ENCODE measurements around the gene RHOA. TPM values are rescaled to one million over a fixed set of nuclear protein-coding genes. Genes with fewer than 3 reads are reported as not detected.

RHOA gene
- total RNA-seq, 4 donors from 2014 or later, result 534 to 619 (median 593) TPM

- TF ChIP-seq, protein P1, sequence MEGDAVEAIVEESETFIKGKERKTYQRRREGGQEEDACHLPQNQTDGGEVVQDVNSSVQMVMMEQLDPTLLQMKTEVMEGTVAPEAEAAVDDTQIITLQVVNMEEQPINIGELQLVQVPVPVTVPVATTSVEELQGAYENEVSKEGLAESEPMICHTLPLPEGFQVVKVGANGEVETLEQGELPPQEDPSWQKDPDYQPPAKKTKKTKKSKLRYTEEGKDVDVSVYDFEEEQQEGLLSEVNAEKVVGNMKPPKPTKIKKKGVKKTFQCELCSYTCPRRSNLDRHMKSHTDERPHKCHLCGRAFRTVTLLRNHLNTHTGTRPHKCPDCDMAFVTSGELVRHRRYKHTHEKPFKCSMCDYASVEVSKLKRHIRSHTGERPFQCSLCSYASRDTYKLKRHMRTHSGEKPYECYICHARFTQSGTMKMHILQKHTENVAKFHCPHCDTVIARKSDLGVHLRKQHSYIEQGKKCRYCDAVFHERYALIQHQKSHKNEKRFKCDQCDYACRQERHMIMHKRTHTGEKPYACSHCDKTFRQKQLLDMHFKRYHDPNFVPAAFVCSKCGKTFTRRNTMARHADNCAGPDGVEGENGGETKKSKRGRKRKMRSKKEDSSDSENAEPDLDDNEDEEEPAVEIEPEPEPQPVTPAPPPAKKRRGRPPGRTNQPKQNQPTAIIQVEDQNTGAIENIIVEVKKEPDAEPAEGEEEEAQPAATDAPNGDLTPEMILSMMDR (IDR thresholded peaks at IDR 0.05; ENCODE audit: low read depth), result no peak
Measured at GRCh38 chr3:49417516-49418120, 5.8 kb upstream of the RHOA start.

DNA sequence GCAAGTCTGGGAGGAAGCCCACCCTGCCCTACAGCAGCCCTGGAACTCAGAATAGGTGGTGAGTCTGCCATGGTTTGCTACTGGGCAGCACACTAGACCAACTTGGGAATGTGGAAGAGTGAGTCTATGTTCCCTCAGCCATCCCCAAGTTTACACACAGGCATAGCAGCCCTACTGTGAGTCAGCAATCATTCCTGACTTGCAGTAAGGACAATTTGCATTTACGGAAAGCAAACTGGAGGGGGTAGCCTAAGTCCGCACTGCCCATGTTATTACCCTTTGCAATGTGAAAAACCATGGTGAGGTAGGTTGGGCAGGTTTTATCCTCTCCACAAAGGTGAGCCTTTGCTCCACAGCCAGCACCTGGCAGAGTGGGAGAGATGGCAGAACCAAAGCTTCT lies 5.1 kb upstream of the RHOA start:
- TF ChIP-seq, protein P1 (IDR thresholded peaks at IDR 0.05; ENCODE audit: low read depth), result no peak

DNA sequence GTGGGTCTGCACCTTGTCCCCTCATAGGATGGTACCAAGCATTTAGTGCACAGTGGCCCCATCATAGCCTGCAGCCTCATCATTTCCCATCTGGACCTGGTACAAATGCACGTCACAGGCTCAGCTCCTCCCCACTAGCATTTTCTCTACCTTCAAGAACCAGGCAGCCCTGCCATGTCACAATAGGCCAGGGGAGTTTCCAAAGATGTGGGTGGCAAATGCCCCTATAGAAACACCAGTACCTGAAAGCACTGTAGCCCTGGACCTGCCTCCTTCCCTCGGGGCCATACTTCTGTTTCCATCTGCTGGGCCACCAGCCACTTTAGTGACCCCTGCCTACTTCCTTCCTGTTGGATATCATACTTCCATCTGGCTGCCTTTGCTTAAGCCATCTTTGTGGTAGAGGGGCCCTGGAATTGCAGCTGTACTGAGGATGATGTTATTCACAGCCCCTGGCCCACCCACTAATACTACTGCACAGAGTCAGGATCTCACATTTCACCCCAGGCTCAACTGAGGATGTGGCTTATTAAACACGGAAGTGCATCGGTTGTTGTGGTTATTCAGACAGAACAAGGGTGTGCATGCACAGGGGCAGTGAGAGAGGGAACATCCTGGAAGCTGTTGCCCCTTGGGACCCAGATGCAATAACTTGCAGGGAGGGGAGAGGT lies 4.3 kb upstream of the RHOA start:
- TF ChIP-seq, protein P1 (IDR thresholded peaks at IDR 0.05; ENCODE audit: low read depth), result no peak

- TF ChIP-seq, protein P1 (IDR thresholded peaks at IDR 0.05; ENCODE audit: low read depth), result no peak
Measured at GRCh38 chr3:49414753-49415152, 3.0 kb upstream of the RHOA start.

- TF ChIP-seq, protein P1 (IDR thresholded peaks at IDR 0.05; ENCODE audit: low read depth), result no peak
Measured at GRCh38 chr3:49413338-49413734, 1.6 kb upstream of the RHOA start.

DNA sequence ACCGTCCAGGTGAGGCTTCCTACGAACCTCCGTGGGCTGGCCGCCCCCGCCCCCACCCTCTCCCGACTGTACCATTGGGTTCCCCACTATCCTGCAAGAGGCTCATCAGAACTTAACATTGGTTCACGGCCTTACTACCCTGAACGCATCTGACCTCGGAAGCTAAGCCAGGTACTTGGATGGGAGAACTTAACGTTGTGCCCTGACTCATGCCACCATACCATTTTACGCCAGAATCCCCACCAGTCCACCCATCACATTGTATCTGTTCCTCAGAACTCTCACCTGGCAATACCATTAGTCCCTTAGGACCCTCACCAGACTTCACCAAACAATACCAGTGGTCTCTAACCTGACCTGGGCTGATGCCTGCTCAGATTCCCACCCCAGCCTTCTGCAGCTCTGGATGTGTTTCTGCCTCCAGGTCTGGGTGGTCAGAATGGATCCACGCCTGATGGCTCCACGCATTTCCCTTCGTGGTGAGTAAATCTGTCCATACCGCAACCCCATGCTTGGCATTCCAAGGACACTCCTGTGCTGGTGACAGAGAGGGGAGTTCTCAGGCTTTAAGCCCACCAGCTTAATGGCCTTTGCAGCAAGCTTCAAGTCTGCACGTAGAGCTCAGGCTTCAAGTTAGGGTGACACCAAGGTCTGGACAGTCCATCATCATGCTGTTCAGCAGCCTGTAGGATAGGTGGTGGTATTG lies 1.0 kb upstream of the RHOA start:
- TF ChIP-seq, protein P1 (IDR thresholded peaks at IDR 0.05; ENCODE audit: low read depth), result no peak

GRCh38 chr3:49411535-49411967 lies 225 bp downstream of the RHOA start:
- TF ChIP-seq, protein P1 (IDR thresholded peaks at IDR 0.05; ENCODE audit: low read depth), result no peak

Measured in subcutaneous adipose tissue (tissue), 4 donors.